Measurements from ENCODE around the gene HLCS. TPM values are rescaled to one million over a fixed set of nuclear protein-coding genes. Genes with fewer than 3 reads are reported as not detected.

The HLCS gene
- total and polyA plus RNA-seq, 2 of the 8 experiments (the other 6 are each of a cell fraction or from before 2014, with no cell fraction given), result 4.7 to 12.2 TPM

DNA sequence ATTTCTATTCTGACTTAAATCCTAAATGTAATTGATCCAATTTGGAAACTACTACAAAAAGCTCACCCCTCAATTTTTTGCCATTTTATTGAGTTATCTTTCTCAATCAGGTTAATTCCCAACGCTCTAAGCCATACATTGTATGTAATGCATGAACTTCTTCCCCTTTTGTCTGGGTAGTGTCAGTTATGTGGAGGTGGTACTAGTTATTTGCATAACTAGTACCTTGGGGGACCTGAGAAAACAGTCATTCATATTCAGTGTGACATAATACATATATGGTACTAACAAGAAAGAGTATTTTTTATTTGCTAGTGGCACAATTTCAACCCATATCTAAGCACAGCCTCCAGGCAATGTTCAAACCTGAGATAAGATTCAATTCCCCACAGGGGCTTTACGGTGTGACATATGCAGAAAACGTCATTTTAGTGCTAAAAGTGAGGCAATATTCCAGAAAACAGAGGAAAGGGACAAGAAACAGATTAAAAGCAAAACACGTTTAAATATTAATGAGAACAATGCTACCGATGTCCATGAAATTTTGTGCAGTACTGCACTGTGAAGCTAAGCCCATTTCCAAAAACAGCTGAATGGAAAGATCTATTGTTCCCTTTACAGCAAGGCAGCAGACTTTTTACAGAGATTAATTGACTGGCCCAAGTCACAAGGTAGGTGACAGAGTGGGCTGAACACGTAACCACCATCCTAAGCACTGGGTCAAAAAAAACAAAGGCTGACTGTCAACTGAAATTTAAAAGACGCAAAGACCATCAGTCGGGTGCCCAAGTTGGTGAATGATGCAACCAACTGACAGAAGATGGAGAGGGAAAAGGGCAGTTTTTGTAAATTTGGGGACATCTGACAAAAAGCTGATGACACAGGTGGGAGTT is 1.4 kb downstream of the HLCS start:
- Histone ChIP-seq H3K9ac (replicated peaks in 1 of 4; ENCODE audit: extremely low read depth in 1 of 4, low read depth in 3 of 4, low read length in 3 of 4) (no peak overlapping the region), H4K5ac (ENCODE audit: insufficient read length, low read depth, low read length) (no peak overlapping the region), H4K91ac (replicated peaks; ENCODE audit: insufficient read length, low read length) (no peak overlapping the region), H4K8ac (ENCODE audit: extremely low read depth, insufficient read depth, low read length) (no peak overlapping the region), H3K79me1 (ENCODE audit: low read depth, low read length) (no peaks in the 10 kb centered on the region), H2AK5ac (ENCODE audit: low read depth, low read length) (no peak overlapping the region), H4K20me1 (replicated peaks in 1 of 2; ENCODE audit: control insufficient read depth in 1 of 2, insufficient read depth in 2 of 2, low read length in 2 of 2) (no peaks in the 10 kb centered on the region), H2BK120ac (replicated peaks; ENCODE audit: low read depth, low read length) (no peak overlapping the region), H3K14ac (ENCODE audit: insufficient read length) (no peak overlapping the region), H3K56ac (replicated peaks; ENCODE audit: insufficient read length, low read depth, low read length) (no peak overlapping the region), H2BK5ac (ENCODE audit: low read depth, low read length) (no peak overlapping the region), H3K4me2 (ENCODE audit: insufficient read depth in 1 of 2, low read depth in 2 of 2, low read length in 2 of 2) (peak overlapping the region in 1 of 2 experiments; percentile 52; a peak in 2 of 4 replicates), H3K36me3 (ENCODE audit: control insufficient read depth in 2 of 4, insufficient read depth in 4 of 4, low read length in 3 of 4) (no peaks in the 10 kb centered on the region), H3K4ac (replicated peaks; ENCODE audit: insufficient read length, low read depth, low read length) (no peak overlapping the region), H3K23me2 (ENCODE audit: low read depth, low read length) (peaks cover 3% of the 10 kb centered on the region; the same call in 1 of the 2 replicates), H2AFZ (ENCODE audit: low read length) (no peak overlapping the region), H3K4me1 (replicated peaks in 1 of 4; ENCODE audit: control insufficient read depth in 3 of 4, insufficient read depth in 4 of 4, low read length in 3 of 4) (peaks cover 0 to 6% (median 1%) of the 10 kb centered on the region in 4 experiments; a peak in 3 of 7 replicates), H3K23ac (ENCODE audit: insufficient read length) (no peak overlapping the region), H3K18ac (ENCODE audit: extremely low read depth, low read length) (no peak overlapping the region), H3K27me3 (replicated peaks in 1 of 4; ENCODE audit: control insufficient read depth in 3 of 4, extremely low read depth in 1 of 4, insufficient read depth in 3 of 4, low read length in 3 of 4) (no peaks in the 10 kb centered on the region), H2BK15ac (ENCODE audit: low read length) (no peak overlapping the region), H2BK20ac (ENCODE audit: low read length) (no peak overlapping the region), H3K9me3 (ENCODE audit: insufficient read depth in 2 of 2, low read depth in 1 of 2, low read length in 1 of 2) (no peaks in the 10 kb centered on the region), H3K4me3 (ENCODE audit: extremely low read depth in 1 of 4, insufficient read depth in 2 of 4, low read depth in 3 of 4, low read length in 4 of 4) (peak overlapping the region in 2 of 4 experiments; percentile 46 to 78; a peak in 4 of 8 replicates), H3K79me2 (ENCODE audit: control insufficient read depth in 1 of 2, insufficient read depth in 2 of 2, low read length in 2 of 2) (no peaks in the 10 kb centered on the region), H2BK12ac (ENCODE audit: low read depth, low read length) (peak overlapping the region; percentile 22; the same call in 1 of the 2 replicates), H3K27ac (ENCODE audit: low read depth, low read length) (no peak overlapping the region)
- CTCF ChIA-PET (ENCODE audit: partially characterized antibody), result interaction anchor here (0.6 to 6.0 kb wide), 12 partner anchors 10 to 877 kb away, joined by 3 to 42 read pairs (median 4); no protein-coding TSS in a partner anchor
- FAIRE-seq (no peak), DNase-seq (ENCODE audit: low read depth in 1 of 2, low spot score in 2 of 2) (no peak)
- WGBS, 2 experiments (ENCODE audit: extremely low coverage in 1 of 2, insufficient coverage in 1 of 2, insufficient read length in 1 of 2, insufficient replicate concordance in 2 of 2, low coverage in 1 of 2, low lambda C conversion rate in 2 of 2, missing lambda C conversion rate in 1 of 2), result 87% methylated on average over 8 of the region's 8 CpGs; no CpG with 5 or more reads in 1 of the 2 experiments
- POLR2A ChIA-PET (ENCODE audit: partially characterized antibody), result interaction anchor here (0.6 to 3.0 kb wide), 9 partner anchors 11 to 846 kb away, joined by 3 to 10 read pairs (median 3); no protein-coding TSS in a partner anchor
- no peak for TF ChIP-seq SAP30 (IDR thresholded peaks at IDR 0.05; ENCODE audit: insufficient read depth, insufficient replicate concordance, low read length)
- no peak for TF ChIP-seq NRF1 (IDR thresholded peaks at IDR 0.05; ENCODE audit: low read depth, low read length)
- TF ChIP-seq, protein P1, sequence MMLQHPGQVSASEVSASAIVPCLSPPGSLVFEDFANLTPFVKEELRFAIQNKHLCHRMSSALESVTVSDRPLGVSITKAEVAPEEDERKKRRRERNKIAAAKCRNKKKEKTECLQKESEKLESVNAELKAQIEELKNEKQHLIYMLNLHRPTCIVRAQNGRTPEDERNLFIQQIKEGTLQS (IDR thresholded peaks at IDR 0.05; ENCODE audit: insufficient read depth, low read depth, low read length), result no peak
- TF ChIP-seq, protein P2, sequence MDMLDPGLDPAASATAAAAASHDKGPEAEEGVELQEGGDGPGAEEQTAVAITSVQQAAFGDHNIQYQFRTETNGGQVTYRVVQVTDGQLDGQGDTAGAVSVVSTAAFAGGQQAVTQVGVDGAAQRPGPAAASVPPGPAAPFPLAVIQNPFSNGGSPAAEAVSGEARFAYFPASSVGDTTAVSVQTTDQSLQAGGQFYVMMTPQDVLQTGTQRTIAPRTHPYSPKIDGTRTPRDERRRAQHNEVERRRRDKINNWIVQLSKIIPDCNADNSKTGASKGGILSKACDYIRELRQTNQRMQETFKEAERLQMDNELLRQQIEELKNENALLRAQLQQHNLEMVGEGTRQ (IDR thresholded peaks at IDR 0.05; ENCODE audit: low read length), result no peak
- no peak for TF ChIP-seq HDAC6 (IDR thresholded peaks at IDR 0.05; ENCODE audit: low read depth, low read length)
- peak; percentile 46; the same call in 1 of the 2 replicates for TF ChIP-seq CEBPB (IDR thresholded peaks at IDR 0.05; ENCODE audit: low read depth, low read length)
- TF ChIP-seq SIN3A (conservative IDR thresholded peaks at IDR 0.05 in 1 of 2, IDR thresholded peaks at IDR 0.05 in 1 of 2; ENCODE audit: low read depth in 1 of 2, low read length in 2 of 2), result no peak

All from H1 (cell line).